C4-2B (cell line): Measurements from ENCODE around the gene TXN2.

Experiments used
- ZFX ChIP-seq: fragments of 450-650 bp; IDR thresholded peaks from 2 replicates; pipeline ENCODE4 v1.6.1; 2017
- TF ChIP-seq, protein P1 (sequence below): fragments of 450-650 bp; conservative IDR thresholded peaks from 2 replicates; pipeline ENCODE4 v1.5.1; 2017; ENCODE audit warnings: mild to moderate bottlenecking

DNA sequence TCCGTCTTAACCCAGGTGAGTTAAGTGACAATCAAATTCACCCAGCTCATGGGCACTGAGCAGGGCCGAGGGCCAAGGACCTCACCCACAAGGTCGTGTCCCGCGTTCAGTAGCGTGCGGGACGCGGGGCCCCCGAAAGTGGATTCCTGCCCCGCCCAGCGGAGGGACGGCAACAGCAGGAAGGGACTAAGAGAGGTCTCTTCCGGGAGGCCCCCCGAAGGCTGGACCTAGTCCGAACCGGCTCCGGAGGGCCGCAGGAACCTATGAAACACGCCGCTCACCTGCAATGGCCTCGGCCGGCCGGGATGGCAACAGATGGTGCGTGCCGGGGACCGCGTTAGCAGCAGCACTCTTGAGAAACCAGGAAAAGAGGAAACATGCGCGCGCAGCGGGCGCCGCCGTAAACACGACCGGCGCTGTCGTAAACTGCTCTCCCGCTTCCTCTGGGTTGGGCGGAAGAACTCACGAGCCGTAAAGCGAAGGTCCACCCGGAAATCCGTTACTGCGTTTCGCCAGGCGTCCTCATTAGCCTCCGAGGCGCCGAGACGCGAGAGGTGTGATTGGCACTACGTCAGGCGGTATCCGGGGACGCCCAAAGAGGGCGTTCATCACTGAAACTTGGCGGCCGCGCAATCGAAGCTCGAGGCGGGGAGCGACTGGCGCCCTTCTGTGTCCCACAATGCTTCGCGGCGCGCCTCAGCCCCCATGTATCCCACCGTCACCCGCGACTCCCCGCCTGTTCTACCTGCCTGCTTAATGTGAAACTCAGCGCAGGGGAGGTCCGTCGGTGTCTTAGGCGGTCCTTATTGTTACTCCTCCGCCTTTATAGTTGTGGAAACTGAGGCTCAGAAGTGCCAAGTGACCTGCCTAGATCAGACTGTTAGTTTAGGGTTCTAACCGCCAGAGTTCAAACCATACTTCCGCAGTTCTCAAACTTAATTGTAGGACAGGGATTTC is 47.6 kb upstream of the TXN2 start, which contains the start of gene EIF3D:
- TF ChIP-seq, protein P1, sequence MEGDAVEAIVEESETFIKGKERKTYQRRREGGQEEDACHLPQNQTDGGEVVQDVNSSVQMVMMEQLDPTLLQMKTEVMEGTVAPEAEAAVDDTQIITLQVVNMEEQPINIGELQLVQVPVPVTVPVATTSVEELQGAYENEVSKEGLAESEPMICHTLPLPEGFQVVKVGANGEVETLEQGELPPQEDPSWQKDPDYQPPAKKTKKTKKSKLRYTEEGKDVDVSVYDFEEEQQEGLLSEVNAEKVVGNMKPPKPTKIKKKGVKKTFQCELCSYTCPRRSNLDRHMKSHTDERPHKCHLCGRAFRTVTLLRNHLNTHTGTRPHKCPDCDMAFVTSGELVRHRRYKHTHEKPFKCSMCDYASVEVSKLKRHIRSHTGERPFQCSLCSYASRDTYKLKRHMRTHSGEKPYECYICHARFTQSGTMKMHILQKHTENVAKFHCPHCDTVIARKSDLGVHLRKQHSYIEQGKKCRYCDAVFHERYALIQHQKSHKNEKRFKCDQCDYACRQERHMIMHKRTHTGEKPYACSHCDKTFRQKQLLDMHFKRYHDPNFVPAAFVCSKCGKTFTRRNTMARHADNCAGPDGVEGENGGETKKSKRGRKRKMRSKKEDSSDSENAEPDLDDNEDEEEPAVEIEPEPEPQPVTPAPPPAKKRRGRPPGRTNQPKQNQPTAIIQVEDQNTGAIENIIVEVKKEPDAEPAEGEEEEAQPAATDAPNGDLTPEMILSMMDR = no peak
- TF ChIP-seq ZFX = 0 out of 2 replicates have a peak, but pooled peaks have one; percentile 33
